GM18519 (cell line): ENCODE data around the gene NR4A2.

Source experiments
- ATAC-seq: cut with Tn5 transposase; IDR thresholded peaks from one replicate; pipeline ENCODE4 v1.9.1; 2021; ENCODE audit warnings: mild to moderate bottlenecking, moderate library complexity; ENCODE audit not compliant: unreplicated experiment, low FRiP score

The NR4A2 gene

DNA sequence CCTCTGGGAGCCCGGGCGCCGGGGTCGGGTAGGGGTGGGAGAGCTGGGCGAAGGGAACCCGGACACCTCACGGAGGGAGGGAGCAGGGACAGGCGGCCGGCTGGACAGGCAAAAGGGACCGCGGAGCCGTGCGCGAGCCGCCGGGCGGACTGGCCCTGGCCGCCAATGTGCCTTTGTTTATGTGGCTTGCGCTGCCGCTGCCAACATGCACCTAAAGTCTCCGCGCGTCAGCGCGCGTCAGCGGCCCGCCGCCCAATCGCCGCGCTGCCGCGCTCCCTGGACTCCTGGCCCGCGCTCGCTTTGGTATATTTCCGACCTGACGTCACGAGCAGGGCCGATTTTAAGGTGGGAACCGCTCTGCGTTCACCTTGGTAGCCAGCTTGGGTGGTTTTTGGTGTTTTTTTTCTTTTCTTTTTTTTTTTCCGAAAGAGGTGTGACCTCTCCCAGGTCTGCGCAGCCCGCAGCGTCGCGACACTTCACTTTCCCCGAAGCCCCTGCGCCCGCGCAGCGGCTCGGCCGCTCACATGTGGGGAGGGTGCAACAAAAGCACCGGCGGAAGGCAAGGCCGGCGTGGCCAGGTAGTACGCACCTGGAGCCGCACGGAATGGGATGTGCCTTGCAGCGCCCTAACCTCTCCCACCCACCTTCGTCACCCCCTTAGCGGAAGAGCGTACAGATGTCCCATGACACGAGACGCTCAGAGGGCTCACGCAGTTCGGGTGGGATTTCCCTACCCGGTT is at the start of gene NR4A2:
Gene NR4A2, minus strand, starts transcription at position 188 of the 740 bp plus-strand sequence. CDS start 2,535 bp downstream, outside the sequence.
- peak; percentile 74 for ATAC-seq

- ATAC-seq: peak; percentile 86
Observed at GRCh38 chr2:156380117-156380645, 47.7 kb upstream of the NR4A2 start.

DNA sequence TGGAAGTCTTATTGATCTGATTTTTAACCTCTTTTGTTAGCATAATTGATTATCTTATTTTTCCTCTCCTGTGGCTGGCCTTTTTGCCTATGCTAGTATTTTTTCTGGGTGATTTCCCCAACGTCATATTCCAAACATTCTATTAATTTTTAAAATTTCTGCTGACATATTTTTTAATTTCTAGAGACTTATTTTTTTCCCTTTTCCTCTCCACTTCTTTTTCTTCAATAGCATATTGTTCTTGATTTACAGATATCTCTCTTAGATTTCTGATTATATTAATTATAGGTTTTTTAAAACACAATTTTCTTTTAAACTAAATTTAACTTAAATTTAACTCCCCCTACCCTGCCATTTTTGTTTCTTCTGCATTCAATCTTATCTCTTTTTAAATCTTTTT is 47.2 kb upstream of the NR4A2 start:
- ATAC-seq: no peak

- peak; percentile 53 for ATAC-seq
Observed at GRCh38 chr2:156379071-156379470, 46.5 kb upstream of the NR4A2 start.

- no peak for ATAC-seq
Observed at GRCh38 chr2:156366753-156367152, 34.2 kb upstream of the NR4A2 start.

DNA sequence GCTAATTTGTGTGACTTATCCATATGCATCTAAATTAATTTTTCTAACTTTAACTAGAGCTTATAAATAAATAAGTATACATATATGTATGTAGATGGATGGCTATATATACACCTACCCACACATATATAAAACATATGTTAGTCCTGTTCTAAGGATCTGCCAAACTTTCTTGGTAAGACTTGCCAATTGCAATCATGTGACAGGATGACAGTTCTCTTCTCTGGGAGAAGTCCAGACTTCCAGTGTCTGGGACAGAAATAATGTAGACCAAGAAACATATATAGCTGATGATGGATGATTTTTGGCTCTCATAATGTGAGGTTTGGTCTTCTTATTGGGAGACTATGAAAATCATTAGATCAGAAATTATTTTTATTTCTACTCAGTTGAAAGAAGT is 30.6 kb upstream of the NR4A2 start:
- no peak for ATAC-seq

- ATAC-seq: no peak
Observed at GRCh38 chr2:156356014-156356754, 23.7 kb upstream of the NR4A2 start.

- ATAC-seq: no peak
Observed at GRCh38 chr2:156352911-156353310, 20.4 kb upstream of the NR4A2 start.

DNA sequence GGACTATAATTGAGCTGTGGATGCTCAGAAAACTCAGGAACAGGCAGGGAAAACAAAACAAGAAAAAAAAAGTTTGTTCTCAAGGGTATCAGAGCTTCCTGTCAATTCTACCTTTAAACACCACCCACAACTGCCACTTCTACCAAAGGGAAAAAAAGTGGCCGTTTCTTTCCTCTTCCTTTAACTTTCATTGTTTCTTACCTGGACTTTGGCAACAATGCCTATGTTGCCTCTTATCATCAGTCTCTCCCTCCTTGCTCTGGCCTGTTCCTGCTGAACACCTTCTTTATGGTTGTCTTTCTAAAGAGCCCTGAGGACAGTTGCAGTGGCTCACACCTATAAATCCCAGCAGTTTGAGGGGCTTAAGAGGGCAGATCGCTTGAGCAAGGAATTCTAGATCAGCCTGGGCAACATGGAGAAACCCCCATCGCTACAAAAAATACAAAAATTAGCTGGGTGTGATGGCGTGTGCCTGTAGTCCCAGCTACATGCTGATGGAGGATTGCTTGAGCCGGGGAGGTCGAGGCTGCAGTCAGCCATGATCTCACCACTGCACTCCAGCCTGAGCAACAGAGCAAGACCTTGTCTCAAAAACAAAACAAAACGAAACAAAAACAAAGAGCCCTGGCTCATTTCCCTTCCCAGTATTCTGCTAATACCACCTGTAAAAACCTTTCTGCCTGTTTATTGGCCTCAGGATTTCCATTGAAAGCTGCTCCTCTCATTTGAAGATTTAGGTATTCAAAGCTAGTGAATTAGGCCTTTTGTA is 18.0 kb upstream of the NR4A2 start:
- no peak for ATAC-seq

- ATAC-seq: no peak
Observed at GRCh38 chr2:156349605-156350004, 17.1 kb upstream of the NR4A2 start.

DNA sequence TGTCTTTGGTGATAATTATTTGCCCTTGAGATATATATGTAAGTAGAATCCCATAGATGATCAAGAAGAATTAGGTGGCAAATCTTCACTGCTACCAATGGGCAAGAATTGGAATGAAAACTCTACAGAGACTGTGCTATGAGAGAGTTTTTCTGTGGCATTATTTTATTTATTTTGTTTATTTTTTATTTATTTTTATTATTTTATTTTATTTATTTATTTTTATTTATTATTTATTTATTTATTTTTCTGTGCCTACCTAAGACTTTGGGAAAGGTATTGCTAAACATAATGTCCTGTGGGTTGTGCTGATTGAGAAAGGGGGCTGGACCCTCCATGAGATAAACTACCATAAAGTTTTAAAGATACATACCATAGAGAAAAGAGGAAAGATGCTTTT is 16.6 kb upstream of the NR4A2 start:
- no peak for ATAC-seq

- ATAC-seq: no peak
Observed at GRCh38 chr2:156347431-156347830, 14.9 kb upstream of the NR4A2 start.

DNA sequence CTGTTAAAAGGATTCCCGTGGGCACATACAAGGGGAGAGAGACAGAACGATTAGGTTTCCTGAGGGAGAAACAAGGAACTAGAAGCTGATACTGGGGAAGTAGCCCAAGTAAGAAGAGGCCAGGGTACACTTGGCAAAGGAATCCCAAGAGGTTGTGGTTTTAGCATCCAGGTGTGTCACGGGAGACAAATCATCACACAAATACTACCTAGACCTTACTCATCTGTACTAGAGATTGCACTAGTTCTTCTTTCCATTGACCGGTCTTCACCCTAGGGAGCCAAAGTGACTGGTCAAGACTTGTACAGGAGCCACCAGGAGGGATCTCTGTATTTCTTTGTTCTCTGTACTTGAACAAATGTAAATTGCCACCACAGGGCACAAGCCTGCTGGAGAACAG is 14.2 kb upstream of the NR4A2 start:
- no peak for ATAC-seq

DNA sequence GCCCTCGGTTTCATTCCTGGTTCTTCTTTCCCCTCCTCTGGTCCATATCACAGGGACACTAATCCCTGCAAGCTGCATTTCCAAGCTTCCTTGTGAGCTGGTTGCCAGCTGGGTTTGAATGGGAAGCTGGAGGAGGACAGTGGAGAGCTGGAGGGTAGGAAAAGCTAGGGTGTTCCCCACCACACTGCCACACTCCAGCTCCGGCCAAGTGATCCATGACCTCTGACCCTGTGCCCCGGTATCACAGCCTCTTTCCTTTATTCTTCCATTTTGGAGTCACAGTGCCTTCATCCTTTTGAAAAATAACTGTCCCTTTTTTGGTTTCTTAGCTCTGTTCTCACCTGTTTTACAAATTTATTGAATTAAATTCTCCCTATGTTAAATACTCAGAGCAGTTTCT is 13.1 kb upstream of the NR4A2 start:
- no peak for ATAC-seq

DNA sequence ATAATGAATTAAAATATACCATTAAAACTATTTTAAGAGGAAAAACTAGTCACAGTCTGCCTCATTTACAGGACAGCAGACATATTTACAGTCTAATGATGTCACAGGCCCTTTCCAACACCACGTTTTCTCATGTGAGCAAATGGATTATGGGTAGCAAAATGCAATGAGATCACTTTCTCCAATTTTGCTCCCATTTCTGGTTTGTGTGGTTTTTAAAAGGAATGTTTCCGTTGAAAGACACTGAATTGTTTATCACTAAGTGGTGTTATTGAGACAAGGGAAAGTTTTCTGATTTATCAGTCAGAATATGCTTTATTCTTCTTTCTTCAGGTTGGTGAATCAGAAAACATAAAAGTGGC is 11.4 kb upstream of the NR4A2 start:
- ATAC-seq: no peak

DNA sequence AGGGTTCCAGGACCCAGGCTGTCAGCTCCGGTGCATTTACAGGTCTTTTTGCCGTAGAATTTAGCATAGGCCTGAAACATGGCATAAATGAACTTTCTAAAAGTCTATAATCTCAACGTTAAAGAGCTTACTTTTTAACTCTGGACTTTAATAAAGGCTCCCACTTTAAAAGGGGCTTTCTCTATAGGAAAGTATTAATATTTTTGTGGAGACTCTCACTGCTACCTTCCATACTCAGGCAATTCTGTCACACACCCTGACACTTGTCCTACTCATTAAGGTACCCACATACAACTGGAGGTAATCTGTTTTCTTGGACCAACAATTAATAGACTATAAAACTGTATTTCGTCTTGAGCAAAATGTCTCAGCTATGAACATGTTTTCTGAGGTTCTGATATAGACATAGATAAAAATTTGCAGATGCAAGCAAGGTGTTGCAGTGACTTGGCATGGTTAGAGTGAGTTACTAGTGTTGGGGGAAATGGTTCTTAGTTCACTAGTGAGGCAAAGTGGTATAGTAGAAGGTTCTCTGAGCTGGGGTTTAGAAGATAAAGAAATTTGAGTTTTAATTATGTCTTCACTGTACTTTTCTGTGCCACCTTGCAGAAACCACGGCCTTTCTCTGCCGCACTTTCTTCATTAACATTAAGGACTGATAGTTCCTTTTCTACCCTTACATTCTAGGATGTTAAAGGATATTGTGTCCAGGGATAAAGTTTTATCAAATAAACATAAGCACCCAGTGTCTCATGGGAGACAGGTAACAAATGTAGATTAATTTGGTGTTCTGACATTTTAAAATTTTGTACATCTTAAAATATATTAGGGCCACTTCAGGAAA is 10.8 kb upstream of the NR4A2 start:
- ATAC-seq: no peak

- ATAC-seq: peak; percentile 49
Observed at GRCh38 chr2:156342254-156343095, 10.0 kb upstream of the NR4A2 start.

DNA sequence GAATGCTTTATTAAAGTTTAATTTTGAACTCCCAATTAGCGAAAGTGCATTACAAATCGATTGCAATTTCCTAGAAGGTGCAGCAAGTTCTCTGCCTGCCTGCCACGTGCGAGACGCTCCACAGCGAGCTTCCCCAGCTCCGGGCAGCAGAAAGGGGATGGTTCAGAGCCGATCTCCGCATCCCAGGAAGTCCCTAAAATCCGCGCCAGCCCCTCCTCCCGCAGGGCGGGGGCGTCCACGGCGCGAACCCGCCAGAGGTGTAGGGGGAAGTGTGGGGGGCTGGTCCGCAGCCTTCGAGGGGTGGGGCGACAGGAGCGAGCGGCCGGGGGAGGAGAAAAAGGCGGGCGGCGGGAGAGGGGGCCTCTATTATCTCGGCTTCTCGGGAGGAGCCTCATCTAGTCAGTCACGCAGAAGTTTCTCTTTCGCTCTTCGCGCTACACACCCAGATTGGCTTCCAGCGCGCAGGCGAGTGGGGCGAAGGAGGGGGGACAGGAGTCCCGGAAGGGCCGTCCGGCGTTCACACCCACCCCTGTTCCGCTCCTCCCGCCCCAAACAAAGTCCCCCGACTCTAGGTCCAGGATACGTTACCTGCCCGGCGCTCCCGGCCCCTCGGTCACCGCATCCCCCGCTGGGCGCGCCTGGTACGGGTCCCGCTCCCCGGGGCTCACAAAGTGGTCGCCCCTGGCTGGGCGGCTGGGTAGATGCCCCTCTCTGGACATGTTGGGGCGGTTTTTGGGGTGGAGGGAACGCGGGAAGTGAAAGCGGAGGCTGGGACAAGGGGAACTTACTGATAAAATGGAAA is 9.1 kb upstream of the NR4A2 start:
- ATAC-seq: peak; percentile 78
